ENCODE results near the gene FARS2. TPM values are rescaled to one million over a fixed set of nuclear protein-coding genes. Genes with fewer than 3 reads are reported as not detected.

Gene FARS2
- total and polyA plus RNA-seq, 2 of the 13 experiments (the other 11 are each of a cell fraction or from before 2014, with no cell fraction given) = 15.4 to 26.0 TPM

DNA sequence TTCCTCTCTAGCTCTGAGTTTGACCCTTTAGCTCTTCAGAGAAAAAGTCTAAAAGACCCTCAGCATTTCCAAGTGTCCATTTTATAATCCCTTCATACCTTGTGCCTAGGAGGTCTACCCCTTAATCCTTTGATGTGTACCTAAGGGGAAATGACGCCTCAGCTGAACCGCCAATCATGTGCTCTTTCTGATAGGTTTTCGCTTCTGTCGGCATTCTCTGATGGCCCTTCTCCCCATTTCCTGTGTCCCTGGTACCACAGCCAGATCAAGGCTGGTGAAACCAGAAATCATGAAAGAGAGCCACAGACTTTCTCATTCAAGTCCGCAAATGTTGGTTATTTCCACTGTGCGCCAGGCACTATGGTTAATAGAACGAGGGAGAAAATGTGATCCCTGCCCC is 333.9 kb downstream of the FARS2 start:
- no peaks in the 10 kb centered on the region for H4K20me1 ChIP-seq (ENCODE audit: insufficient read depth, low read length)
- FAIRE-seq (no peak), ATAC-seq (no peak), DNase-seq (ENCODE audit: low spot score) (no peak)
- H3K36me3 ChIP-seq (replicated peaks in 1 of 2; ENCODE audit: control insufficient read depth in 1 of 2, insufficient read depth in 2 of 2, low read length in 2 of 2) = no peaks in the 10 kb centered on the region
- H2AFZ ChIP-seq (ENCODE audit: low read length) = no peak overlapping the region
- POLR2A ChIA-PET = no interaction called here
- H3K4me3 ChIP-seq (replicated peaks in 1 of 3; ENCODE audit: insufficient read depth in 1 of 3, low read depth in 2 of 3, low read length in 3 of 3) = no peak overlapping the region
- no peaks in the 10 kb centered on the region for H3K4me1 ChIP-seq (ENCODE audit: insufficient read depth, low read length)
- intact Hi-C loops (cut with micrococcal nuclease; ENCODE audit: unreplicated experiment) (no loop called here), in situ Hi-C loops (cut with HindIII; ENCODE audit: extremely low pct_ligation_motif_present, low pct_unique_long_range_greater_than_20kb) (no loop called here)
- H3K27ac ChIP-seq (ENCODE audit: extremely low read length, insufficient read depth, low read length) = no peak overlapping the region
- peak; percentile 37 to 76; a peak in 3 of 4 replicates for TF ChIP-seq MAFK (conservative IDR thresholded peaks at IDR 0.05 in 1 of 2, IDR thresholded peaks at IDR 0.05 in 1 of 2; ENCODE audit: low read length in 2 of 2)
- TF ChIP-seq ZNF468 (CRISPR knock-in tag; IDR thresholded peaks at IDR 0.05) = no peak
- TF ChIP-seq MAFF (IDR thresholded peaks at IDR 0.05; ENCODE audit: low read depth, low read length) = peak; percentile 51; the same call in 1 of the 2 replicates
- TF ChIP-seq ZNF224 (CRISPR knock-in tag; IDR thresholded peaks at IDR 0.05) = no peak
- no peak for TF ChIP-seq NCOA2 (CRISPR knock-in tag; IDR thresholded peaks at IDR 0.05)
- no peak for TF ChIP-seq HOXA9 (CRISPR knock-in tag; IDR thresholded peaks at IDR 0.05; ENCODE audit: borderline replicate concordance)
- TF ChIP-seq CENPX (CRISPR knock-in tag; IDR thresholded peaks at IDR 0.05) = no peak
- no peak for TF ChIP-seq ZNF567 (CRISPR knock-in tag; IDR thresholded peaks at IDR 0.05; ENCODE audit: borderline replicate concordance)
- no peak overlapping the region for H3K9ac ChIP-seq (ENCODE audit: insufficient read depth, low read depth, low read length)
- H3K79me2 ChIP-seq (ENCODE audit: insufficient read depth, low read length) = no peaks in the 10 kb centered on the region
- BruUV-seq (replicated peaks) = no TSS peak
- no peaks in the 10 kb centered on the region for H3K9me3 ChIP-seq (ENCODE audit: low read length)
- no peak overlapping the region for H3K4me2 ChIP-seq (ENCODE audit: low read depth, low read length)
- CTCF ChIA-PET (ENCODE audit: low intra/inter-chr PET ratio, low total read pairs) = no interaction called here
- 96% methylated on average over 7 of the region's 7 CpGs for WGBS (ENCODE audit: low lambda C conversion rate)
- no peaks in the 10 kb centered on the region for H3K27me3 ChIP-seq (ENCODE audit: control insufficient read depth in 1 of 2, insufficient read depth in 2 of 2, low read length in 2 of 2)

DNA sequence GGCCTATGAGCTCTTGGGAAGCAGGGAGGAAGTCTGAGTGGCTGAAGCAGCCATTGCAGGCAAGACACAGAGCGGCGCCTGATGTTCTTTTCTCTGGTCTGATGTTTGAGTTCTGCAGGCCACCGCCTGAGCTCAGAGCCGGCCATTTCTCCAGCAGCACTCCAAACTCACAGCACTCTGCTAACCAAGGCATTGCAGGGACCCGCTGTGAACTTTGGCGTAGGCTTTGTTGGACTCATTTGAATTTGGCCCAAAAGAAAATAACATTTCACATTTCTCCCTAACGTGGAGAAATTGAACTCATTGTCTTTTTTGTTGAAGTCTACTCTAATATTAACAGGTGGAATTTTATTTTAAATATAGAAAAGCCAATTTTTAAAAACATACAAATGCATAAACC is 336.1 kb downstream of the FARS2 start:
- H3K79me2 ChIP-seq (ENCODE audit: insufficient read depth, low read length) = no peaks in the 10 kb centered on the region
- DNase-seq (ENCODE audit: low spot score) = no peak
- H3K27me3 ChIP-seq (ENCODE audit: control insufficient read depth in 1 of 2, insufficient read depth in 2 of 2, low read length in 2 of 2) = no peaks in the 10 kb centered on the region
- BruUV-seq (replicated peaks) = no TSS peak
- no peak overlapping the region for H2AFZ ChIP-seq (ENCODE audit: low read length)
- in situ Hi-C loops (cut with HindIII; ENCODE audit: extremely low pct_ligation_motif_present, low pct_unique_long_range_greater_than_20kb) = no loop called here
- H3K27ac ChIP-seq (ENCODE audit: extremely low read length, insufficient read depth, low read length) = no peak overlapping the region
- intact Hi-C loops (cut with micrococcal nuclease; ENCODE audit: unreplicated experiment) = no loop called here
- ATAC-seq = no peak
- no peak overlapping the region for H3K4me2 ChIP-seq (ENCODE audit: low read depth, low read length)
- H3K4me1 ChIP-seq (ENCODE audit: insufficient read depth, low read length) = no peaks in the 10 kb centered on the region
- 91% methylated on average over 7 of the region's 7 CpGs for WGBS (ENCODE audit: low lambda C conversion rate)
- H4K20me1 ChIP-seq (ENCODE audit: insufficient read depth, low read length) = no peaks in the 10 kb centered on the region
- CTCF ChIA-PET (ENCODE audit: low intra/inter-chr PET ratio, low total read pairs) = no interaction called here
- no peak overlapping the region for H3K4me3 ChIP-seq (replicated peaks in 1 of 3; ENCODE audit: insufficient read depth in 1 of 3, low read depth in 2 of 3, low read length in 3 of 3)
- no peak overlapping the region for H3K9ac ChIP-seq (ENCODE audit: insufficient read depth, low read depth, low read length)
- FAIRE-seq = no peak
- no peaks in the 10 kb centered on the region for H3K36me3 ChIP-seq (replicated peaks in 1 of 2; ENCODE audit: control insufficient read depth in 1 of 2, insufficient read depth in 2 of 2, low read length in 2 of 2)
- H3K9me3 ChIP-seq (ENCODE audit: low read length) = no peaks in the 10 kb centered on the region
- POLR2A ChIA-PET = no interaction called here
- TF ChIP-seq ZNF205 (CRISPR knock-in tag; IDR thresholded peaks at IDR 0.05) (no peak), ETV6 (CRISPR knock-in tag; conservative IDR thresholded peaks at IDR 0.05) (no peak), KMT2B (CRISPR knock-in tag; IDR thresholded peaks at IDR 0.05) (no peak), REXO4 (CRISPR knock-in tag; IDR thresholded peaks at IDR 0.05; ENCODE audit: borderline replicate concordance) (no peak), PLRG1 (conservative IDR thresholded peaks at IDR 0.05) (no peak), THYN1 (CRISPR knock-in tag; IDR thresholded peaks at IDR 0.05; ENCODE audit: borderline replicate concordance, low read depth) (no peak), ZNF724P (CRISPR knock-in tag; IDR thresholded peaks at IDR 0.05; ENCODE audit: borderline replicate concordance) (no peak), ZFAT (CRISPR knock-in tag; conservative IDR thresholded peaks at IDR 0.05) (no peak), CREB1 (IDR thresholded peaks at IDR 0.05) (no peak), CREB1 (CRISPR knock-in tag; IDR thresholded peaks at IDR 0.05) (no peak), ZBTB42 (CRISPR knock-in tag; IDR thresholded peaks at IDR 0.05) (no peak)
- TF ChIP-seq, protein P1, sequence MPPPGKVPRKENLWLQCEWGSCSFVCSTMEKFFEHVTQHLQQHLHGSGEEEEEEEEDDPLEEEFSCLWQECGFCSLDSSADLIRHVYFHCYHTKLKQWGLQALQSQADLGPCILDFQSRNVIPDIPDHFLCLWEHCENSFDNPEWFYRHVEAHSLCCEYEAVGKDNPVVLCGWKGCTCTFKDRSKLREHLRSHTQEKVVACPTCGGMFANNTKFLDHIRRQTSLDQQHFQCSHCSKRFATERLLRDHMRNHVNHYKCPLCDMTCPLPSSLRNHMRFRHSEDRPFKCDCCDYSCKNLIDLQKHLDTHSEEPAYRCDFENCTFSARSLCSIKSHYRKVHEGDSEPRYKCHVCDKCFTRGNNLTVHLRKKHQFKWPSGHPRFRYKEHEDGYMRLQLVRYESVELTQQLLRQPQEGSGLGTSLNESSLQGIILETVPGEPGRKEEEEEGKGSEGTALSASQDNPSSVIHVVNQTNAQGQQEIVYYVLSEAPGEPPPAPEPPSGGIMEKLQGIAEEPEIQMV (CRISPR knock-in tag; IDR thresholded peaks at IDR 0.05; ENCODE audit: low read depth) = no peak
- TF ChIP-seq, protein P2, sequence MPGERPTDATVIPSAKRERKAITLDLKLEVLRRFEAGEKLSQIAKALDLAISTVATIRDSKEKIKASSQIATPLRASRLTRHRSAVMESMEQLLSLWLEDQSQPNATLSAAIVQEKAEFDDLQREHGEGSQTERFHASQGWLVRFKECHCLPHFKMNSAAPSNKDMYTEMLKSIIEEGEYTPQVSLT (CRISPR knock-in tag; IDR thresholded peaks at IDR 0.05; ENCODE audit: borderline replicate concordance, low read depth) = no peak

Measured in HepG2 (cell line).